SK-N-SH treated with all-trans-retinoic acid at 6 μM for 48 hours (cell line): ENCODE results near the gene IRAK1BP1.

Source experiments
- ATAC-seq: fragments of 200-7000 bp; cut with Tn5 transposase; 3 replicates; pipeline ENCODE4 v1.9.1; 2020; ENCODE audit warnings: mild to moderate bottlenecking, moderate library complexity
- ARNTL ChIP-seq: fragments of 450-650 bp; formaldehyde crosslinking; IDR thresholded peaks from 2 replicates; pipeline ENCODE4 v1.5.0; 2020; ENCODE audit warnings: low read depth, mild to moderate bottlenecking, moderate library complexity, borderline replicate concordance
- BACH2 ChIP-seq: fragments of 250-450 bp; sonication (Bioruptor Pico); IDR thresholded peaks from 2 replicates; pipeline ENCODE4 v1.9.0; 2021; ENCODE audit warnings: mild to moderate bottlenecking, borderline replicate concordance
- CREB5 ChIP-seq: fragments of 250-450 bp; sonication (Bioruptor Pico); IDR thresholded peaks from 2 replicates; pipeline ENCODE4 v1.5.1; 2020; ENCODE audit warnings: low read depth, mild to moderate bottlenecking, moderate library complexity
- CSDC2 ChIP-seq: fragments of 250-450 bp; sonication (Bioruptor Pico); IDR thresholded peaks from 2 replicates; pipeline ENCODE4 v1.5.0; 2020; ENCODE audit warnings: mild to moderate bottlenecking, moderate library complexity
- ESRRG ChIP-seq: fragments of 250-450 bp; sonication (Bioruptor Pico); IDR thresholded peaks from 2 replicates; pipeline ENCODE4 v1.6.1; 2021; ENCODE audit warnings: mild to moderate bottlenecking
- GLIS3 ChIP-seq: fragments of 250-450 bp; sonication (Bioruptor Pico); IDR thresholded peaks from 2 replicates; pipeline ENCODE4 v1.5.0; 2020; ENCODE audit warnings: mild to moderate bottlenecking, moderate library complexity
- ISL1 ChIP-seq: fragments of 250-450 bp; sonication (Bioruptor Pico); IDR thresholded peaks from 2 replicates; pipeline ENCODE4 v2.1.2; 2022; ENCODE audit warnings: mild to moderate bottlenecking, moderate library complexity
- OSR1 ChIP-seq: fragments of 250-450 bp; sonication (Bioruptor Pico); IDR thresholded peaks from 2 replicates; pipeline ENCODE4 v1.8.0; 2022; ENCODE audit warnings: moderate library complexity, mild to moderate bottlenecking, inconsistent platforms
- PPARA ChIP-seq: fragments of 250-450 bp; sonication (Bioruptor Pico); IDR thresholded peaks from 2 replicates; pipeline ENCODE4 v1.5.0; 2020; ENCODE audit warnings: mild to moderate bottlenecking, borderline replicate concordance
- RARB ChIP-seq: fragments of 250-450 bp; sonication (Bioruptor Pico); IDR thresholded peaks from 2 replicates; pipeline ENCODE4 v1.8.0; 2021; ENCODE audit warnings: mild to moderate bottlenecking, moderate library complexity
- SNAI2 ChIP-seq: fragments of 250-450 bp; sonication (Bioruptor Pico); IDR thresholded peaks from 2 replicates; pipeline ENCODE4 v1.5.0; 2020; ENCODE audit warnings: mild to moderate bottlenecking, moderate library complexity
- TCF4 ChIP-seq: fragments of 250-450 bp; sonication (Bioruptor Pico); IDR thresholded peaks from 2 replicates; pipeline ENCODE4 v1.8.0; 2021; ENCODE audit warnings: mild to moderate bottlenecking, moderate library complexity, borderline replicate concordance
- TOX ChIP-seq: fragments of 250-450 bp; sonication (Bioruptor Pico); IDR thresholded peaks from 2 replicates; pipeline ENCODE4 v1.8.0; 2021; ENCODE audit warnings: mild to moderate bottlenecking, moderate library complexity, borderline replicate concordance
- ZFP3 ChIP-seq: fragments of 250-450 bp; sonication (Bioruptor Pico); IDR thresholded peaks from 2 replicates; pipeline ENCODE4 v1.5.0; 2020; ENCODE audit warnings: mild to moderate bottlenecking, moderate library complexity
- ZNF8 ChIP-seq: fragments of 450-650 bp; formaldehyde crosslinking; IDR thresholded peaks from 2 replicates; pipeline ENCODE4 v1.5.0; 2020; ENCODE audit warnings: mild to moderate bottlenecking, moderate library complexity
- TF ChIP-seq, protein P1 (sequence below): fragments of 250-450 bp; sonication (Bioruptor Pico); IDR thresholded peaks from 2 replicates; pipeline ENCODE4 v1.8.0; 2020; ENCODE audit warnings: mild to moderate bottlenecking, moderate library complexity, borderline replicate concordance
- TF ChIP-seq, protein P2 (sequence below): fragments of 250-450 bp; sonication (Bioruptor Pico); IDR thresholded peaks from 2 replicates; pipeline ENCODE4 v1.5.1; 2021; ENCODE audit warnings: mild to moderate bottlenecking, moderate library complexity
- TF ChIP-seq, protein P3 (sequence below): fragments of 250-450 bp; sonication (Bioruptor Pico); IDR thresholded peaks from 2 replicates; pipeline ENCODE4 v1.5.0; 2020; ENCODE audit warnings: mild to moderate bottlenecking, moderate library complexity
- TF ChIP-seq, protein P4 (sequence below): fragments of 250-450 bp; sonication (Bioruptor Pico); IDR thresholded peaks from 2 replicates; pipeline ENCODE4 v1.8.0; 2021; ENCODE audit warnings: low read depth, mild to moderate bottlenecking, moderate library complexity, borderline replicate concordance

Gene IRAK1BP1

GRCh38 chr6:78842953-78843352, 24.4 kb upstream of the IRAK1BP1 start (continued):
- no peak for TF ChIP-seq TOX (CRISPR knock-in tag)
- TF ChIP-seq SNAI2 (CRISPR knock-in tag), result no peak
- no peak for TF ChIP-seq TCF4 (CRISPR knock-in tag)
- TF ChIP-seq CSDC2, result no peak

GRCh38 chr6:78844899-78845298, 22.5 kb upstream of the IRAK1BP1 start:
- TF ChIP-seq GLIS3 (CRISPR knock-in tag) (no peak), ISL1 (CRISPR knock-in tag) (no peak), TOX (CRISPR knock-in tag) (no peak), OSR1 (no peak), RARB (CRISPR knock-in tag) (no peak), PPARA (CRISPR knock-in tag) (no peak), BACH2 (CRISPR knock-in tag) (no peak), TCF4 (CRISPR knock-in tag) (no peak), ARNTL (CRISPR knock-in tag) (no peak), CREB5 (CRISPR knock-in tag) (no peak), ZFP3 (CRISPR knock-in tag) (no peak)
- TF ChIP-seq, protein P1, sequence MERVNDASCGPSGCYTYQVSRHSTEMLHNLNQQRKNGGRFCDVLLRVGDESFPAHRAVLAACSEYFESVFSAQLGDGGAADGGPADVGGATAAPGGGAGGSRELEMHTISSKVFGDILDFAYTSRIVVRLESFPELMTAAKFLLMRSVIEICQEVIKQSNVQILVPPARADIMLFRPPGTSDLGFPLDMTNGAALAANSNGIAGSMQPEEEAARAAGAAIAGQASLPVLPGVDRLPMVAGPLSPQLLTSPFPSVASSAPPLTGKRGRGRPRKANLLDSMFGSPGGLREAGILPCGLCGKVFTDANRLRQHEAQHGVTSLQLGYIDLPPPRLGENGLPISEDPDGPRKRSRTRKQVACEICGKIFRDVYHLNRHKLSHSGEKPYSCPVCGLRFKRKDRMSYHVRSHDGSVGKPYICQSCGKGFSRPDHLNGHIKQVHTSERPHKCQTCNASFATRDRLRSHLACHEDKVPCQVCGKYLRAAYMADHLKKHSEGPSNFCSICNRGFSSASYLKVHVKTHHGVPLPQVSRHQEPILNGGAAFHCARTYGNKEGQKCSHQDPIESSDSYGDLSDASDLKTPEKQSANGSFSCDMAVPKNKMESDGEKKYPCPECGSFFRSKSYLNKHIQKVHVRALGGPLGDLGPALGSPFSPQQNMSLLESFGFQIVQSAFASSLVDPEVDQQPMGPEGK (CRISPR knock-in tag), result no peak
- TF ChIP-seq, protein P2, sequence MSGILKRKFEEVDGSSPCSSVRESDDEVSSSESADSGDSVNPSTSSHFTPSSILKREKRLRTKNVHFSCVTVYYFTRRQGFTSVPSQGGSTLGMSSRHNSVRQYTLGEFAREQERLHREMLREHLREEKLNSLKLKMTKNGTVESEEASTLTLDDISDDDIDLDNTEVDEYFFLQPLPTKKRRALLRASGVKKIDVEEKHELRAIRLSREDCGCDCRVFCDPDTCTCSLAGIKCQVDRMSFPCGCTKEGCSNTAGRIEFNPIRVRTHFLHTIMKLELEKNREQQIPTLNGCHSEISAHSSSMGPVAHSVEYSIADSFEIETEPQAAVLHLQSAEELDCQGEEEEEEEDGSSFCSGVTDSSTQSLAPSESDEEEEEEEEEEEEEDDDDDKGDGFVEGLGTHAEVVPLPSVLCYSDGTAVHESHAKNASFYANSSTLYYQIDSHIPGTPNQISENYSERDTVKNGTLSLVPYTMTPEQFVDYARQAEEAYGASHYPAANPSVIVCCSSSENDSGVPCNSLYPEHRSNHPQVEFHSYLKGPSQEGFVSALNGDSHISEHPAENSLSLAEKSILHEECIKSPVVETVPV (CRISPR knock-in tag), result no peak
- TF ChIP-seq, protein P3, sequence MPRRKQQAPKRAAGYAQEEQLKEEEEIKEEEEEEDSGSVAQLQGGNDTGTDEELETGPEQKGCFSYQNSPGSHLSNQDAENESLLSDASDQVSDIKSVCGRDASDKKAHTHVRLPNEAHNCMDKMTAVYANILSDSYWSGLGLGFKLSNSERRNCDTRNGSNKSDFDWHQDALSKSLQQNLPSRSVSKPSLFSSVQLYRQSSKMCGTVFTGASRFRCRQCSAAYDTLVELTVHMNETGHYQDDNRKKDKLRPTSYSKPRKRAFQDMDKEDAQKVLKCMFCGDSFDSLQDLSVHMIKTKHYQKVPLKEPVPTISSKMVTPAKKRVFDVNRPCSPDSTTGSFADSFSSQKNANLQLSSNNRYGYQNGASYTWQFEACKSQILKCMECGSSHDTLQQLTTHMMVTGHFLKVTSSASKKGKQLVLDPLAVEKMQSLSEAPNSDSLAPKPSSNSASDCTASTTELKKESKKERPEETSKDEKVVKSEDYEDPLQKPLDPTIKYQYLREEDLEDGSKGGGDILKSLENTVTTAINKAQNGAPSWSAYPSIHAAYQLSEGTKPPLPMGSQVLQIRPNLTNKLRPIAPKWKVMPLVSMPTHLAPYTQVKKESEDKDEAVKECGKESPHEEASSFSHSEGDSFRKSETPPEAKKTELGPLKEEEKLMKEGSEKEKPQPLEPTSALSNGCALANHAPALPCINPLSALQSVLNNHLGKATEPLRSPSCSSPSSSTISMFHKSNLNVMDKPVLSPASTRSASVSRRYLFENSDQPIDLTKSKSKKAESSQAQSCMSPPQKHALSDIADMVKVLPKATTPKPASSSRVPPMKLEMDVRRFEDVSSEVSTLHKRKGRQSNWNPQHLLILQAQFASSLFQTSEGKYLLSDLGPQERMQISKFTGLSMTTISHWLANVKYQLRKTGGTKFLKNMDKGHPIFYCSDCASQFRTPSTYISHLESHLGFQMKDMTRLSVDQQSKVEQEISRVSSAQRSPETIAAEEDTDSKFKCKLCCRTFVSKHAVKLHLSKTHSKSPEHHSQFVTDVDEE (CRISPR knock-in tag), result no peak
- ATAC-seq, result no peak

DNA sequence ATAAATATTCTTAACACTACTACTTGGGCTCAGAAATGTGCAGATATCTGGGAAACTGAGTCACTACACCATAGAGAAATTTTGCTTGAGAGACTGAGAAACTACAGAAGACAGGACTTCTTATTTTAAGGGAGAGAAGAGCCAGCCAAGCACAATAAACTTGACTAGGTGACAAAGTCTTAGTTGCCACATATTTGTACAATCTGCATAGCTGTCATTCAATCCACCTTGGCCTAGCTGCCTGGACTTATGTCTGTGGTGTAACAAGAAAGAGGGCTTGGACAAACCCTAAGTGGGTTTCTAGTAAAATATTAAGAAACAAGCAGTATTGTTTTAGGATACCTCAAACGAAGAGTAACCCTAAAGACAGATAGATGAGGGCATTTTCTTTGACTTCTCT, 21.8 kb upstream of the IRAK1BP1 start:
- TF ChIP-seq ISL1 (CRISPR knock-in tag) (no peak), TCF4 (CRISPR knock-in tag) (no peak)
- TF ChIP-seq, protein P4, sequence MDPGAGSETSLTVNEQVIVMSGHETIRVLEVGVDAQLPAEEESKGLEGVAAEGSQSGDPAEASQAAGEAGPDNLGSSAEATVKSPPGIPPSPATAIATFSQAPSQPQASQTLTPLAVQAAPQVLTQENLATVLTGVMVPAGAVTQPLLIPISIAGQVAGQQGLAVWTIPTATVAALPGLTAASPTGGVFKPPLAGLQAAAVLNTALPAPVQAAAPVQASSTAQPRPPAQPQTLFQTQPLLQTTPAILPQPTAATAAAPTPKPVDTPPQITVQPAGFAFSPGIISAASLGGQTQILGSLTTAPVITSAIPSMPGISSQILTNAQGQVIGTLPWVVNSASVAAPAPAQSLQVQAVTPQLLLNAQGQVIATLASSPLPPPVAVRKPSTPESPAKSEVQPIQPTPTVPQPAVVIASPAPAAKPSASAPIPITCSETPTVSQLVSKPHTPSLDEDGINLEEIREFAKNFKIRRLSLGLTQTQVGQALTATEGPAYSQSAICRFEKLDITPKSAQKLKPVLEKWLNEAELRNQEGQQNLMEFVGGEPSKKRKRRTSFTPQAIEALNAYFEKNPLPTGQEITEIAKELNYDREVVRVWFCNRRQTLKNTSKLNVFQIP (CRISPR knock-in tag), result no peak
- TF ChIP-seq, all 23 proteins: peak for 0
- no peak for ATAC-seq

- TF ChIP-seq OSR1 (no peak), ZFP3 (CRISPR knock-in tag) (no peak)
- TF ChIP-seq, all 23 proteins: peak for 0
- no peak for ATAC-seq
These were observed 16.7 kb upstream of the IRAK1BP1 start for GRCh38 chr6:78850621-78851020.

- TF ChIP-seq ISL1 (CRISPR knock-in tag) (no peak), GLIS3 (CRISPR knock-in tag) (no peak), CSDC2 (no peak), SNAI2 (CRISPR knock-in tag) (no peak), ESRRG (CRISPR knock-in tag) (no peak), CREB5 (CRISPR knock-in tag) (no peak), TCF4 (CRISPR knock-in tag) (no peak), RARB (CRISPR knock-in tag) (no peak), ZNF8 (CRISPR knock-in tag) (no peak), OSR1 (no peak)
- TF ChIP-seq, protein P4 (CRISPR knock-in tag), result no peak
- no peak for ATAC-seq
These were observed 16.2 kb upstream of the IRAK1BP1 start for GRCh38 chr6:78851156-78851555.
